ENCODE measurements around the gene MED7. TPM values are rescaled to one million over a fixed set of nuclear protein-coding genes. Genes with fewer than 3 reads are reported as not detected.

The MED7 gene
- total and polyA plus RNA-seq, 5 experiments from 2014 or later: 12.0 to 18.7 (median 18.2) TPM

GRCh38 chr5:157178966-157179365 is 36.3 kb upstream of the MED7 start:
- Mint-ChIP-seq H3K27me3 (no peaks in the 10 kb centered on the region), H3K9me3 (no peaks in the 10 kb centered on the region), H3K36me3 (peaks cover 25 to 28% (median 28%) of the 10 kb centered on the region in 3 donors), H3K27ac (peak overlapping the region; percentile 88 to 100 (median 95)), H3K4me1 (peaks cover 30 to 58% (median 56%) of the 10 kb centered on the region in 4 donors), H3K4me3 (peak overlapping the region; percentile 51 to 100 (median 76))
- POLR2A ChIA-PET: interaction anchor here (0.6 to 36.8 kb wide), 12 partner anchors 11 to 93 kb away, joined by 3 to 990 read pairs (median 4); partner anchors contain the start of genes GARIN3 and MED7
- ATAC-seq (peak; percentile 12 to 42), DNase-seq (peak in 1 of 10 donors; percentile 44)

GRCh38 chr5:157177953-157178352 is 35.3 kb upstream of the MED7 start:
- no peaks in the 10 kb centered on the region for H3K9me3 Mint-ChIP-seq
- H3K4me1 Mint-ChIP-seq: peaks cover 24 to 61% (median 55%) of the 10 kb centered on the region in 4 donors
- peaks cover 16 to 19% (median 19%) of the 10 kb centered on the region in 3 donors for H3K36me3 Mint-ChIP-seq
- no peak for ATAC-seq
- H3K4me3 Mint-ChIP-seq: peak overlapping the region; percentile 2 to 100 (median 72)
- DNase-seq: no peak
- H3K27ac Mint-ChIP-seq: peak overlapping the region; percentile 60 to 100 (median 95)
- H3K27me3 Mint-ChIP-seq: no peaks in the 10 kb centered on the region
- POLR2A ChIA-PET: interaction anchor here (36.8 kb wide), 1 partner anchor 28 kb away, joined by 990 read pairs; no protein-coding TSS in a partner anchor

- ATAC-seq: no peak
- Mint-ChIP-seq H3K27me3 (no peaks in the 10 kb centered on the region), H3K27ac (peak overlapping the region in 9 of 10 donors; percentile 18 to 84 (median 69)), H3K4me3 (peak overlapping the region in 5 of 10 donors; percentile 8 to 48 (median 37)), H3K36me3 (peaks cover 0 to 3% (median 0%) of the 10 kb centered on the region in 3 donors), H3K4me1 (peaks cover 36 to 79% (median 70%) of the 10 kb centered on the region in 4 donors), H3K9me3 (peaks cover 0 to 13% (median 6%) of the 10 kb centered on the region in 9 donors)
- DNase-seq: no peak
- POLR2A ChIA-PET: interaction anchor here (1.2 to 36.8 kb wide), 3 partner anchors 8 to 31 kb away, joined by 3 to 990 read pairs (median 8); no protein-coding TSS in a partner anchor
Measured at GRCh38 chr5:157175071-157175612, 32.5 kb upstream of the MED7 start.

- Mint-ChIP-seq H3K27ac (peak overlapping the region; percentile 47 to 96 (median 86)), H3K4me3 (peak overlapping the region; percentile 54 to 76 (median 73)), H3K36me3 (peaks cover 0 to 5% (median 0%) of the 10 kb centered on the region in 3 donors), H3K27me3 (no peaks in the 10 kb centered on the region), H3K9me3 (peaks cover 0 to 21% (median 6%) of the 10 kb centered on the region in 9 donors), H3K4me1 (peaks cover 23 to 66% (median 60%) of the 10 kb centered on the region in 4 donors)
- peak; percentile 39 to 84 (median 74) for DNase-seq
- peak; percentile 96 to 98 for ATAC-seq
- POLR2A ChIA-PET: interaction anchor here (0.5 to 36.8 kb wide), 10 partner anchors 8 to 96 kb away, joined by 3 to 990 read pairs (median 6); partner anchors contain the start of genes ITK and MED7
Measured at GRCh38 chr5:157172403-157172802, 29.7 kb upstream of the MED7 start.

GRCh38 chr5:157168286-157168685 is 25.6 kb upstream of the MED7 start:
- no peak for DNase-seq
- no peak for ATAC-seq
- Mint-ChIP-seq H3K9me3 (peaks cover 0 to 21% (median 6%) of the 10 kb centered on the region in 9 donors), H3K27me3 (no peaks in the 10 kb centered on the region), H3K4me3 (peak overlapping the region in 1 of 10 donors; percentile 41), H3K4me1 (peaks cover 31 to 74% (median 56%) of the 10 kb centered on the region in 4 donors), H3K36me3 (peaks cover 0 to 5% (median 0%) of the 10 kb centered on the region in 3 donors), H3K27ac (peak overlapping the region in 4 of 10 donors; percentile 16 to 94 (median 74))
- POLR2A ChIA-PET: interaction anchor here (0.9 to 36.8 kb wide), 7 partner anchors 8 to 37 kb away, joined by 3 to 990 read pairs (median 8); partner anchors contain the start of gene ITK

- Mint-ChIP-seq H3K36me3 (peaks cover 0 to 5% (median 0%) of the 10 kb centered on the region in 3 donors), H3K27me3 (no peaks in the 10 kb centered on the region), H3K9me3 (peaks cover 0 to 21% (median 6%) of the 10 kb centered on the region in 9 donors), H3K4me3 (peak overlapping the region; percentile 1 to 82 (median 68)), H3K4me1 (peaks cover 34 to 63% (median 48%) of the 10 kb centered on the region in 4 donors), H3K27ac (peak overlapping the region; percentile 6 to 94 (median 78))
- ATAC-seq (no peak), DNase-seq (no peak)
- POLR2A ChIA-PET: interaction anchor here (0.7 to 36.8 kb wide), 10 partner anchors 9 to 104 kb away, joined by 3 to 990 read pairs (median 4); partner anchors contain the start of gene ITK
Measured at GRCh38 chr5:157167214-157167621, 24.6 kb upstream of the MED7 start.

GRCh38 chr5:157166214-157167213 is 23.8 kb upstream of the MED7 start, which contains the start of gene GARIN3:
GARIN3 (minus strand) TSS chr5:157166264; CDS start chr5:157166168, 96 bp downstream.
- Mint-ChIP-seq H3K4me3 (peak within 1 kb of the TSS in 8 of 10 donors; percentile 6 to 82 (median 60)), H3K36me3 (peaks cover 0 to 5% (median 0%) of the 10 kb centered on the region in 3 donors), H3K4me1 (peaks cover 28 to 56% (median 42%) of the 10 kb centered on the region in 4 donors), H3K27me3 (no peaks in the 10 kb centered on the region), H3K9me3 (peaks cover 0 to 21% (median 6%) of the 10 kb centered on the region in 9 donors), H3K27ac (peak within 1 kb of the TSS in 8 of 10 donors; percentile 10 to 94 (median 74))
- no peak for DNase-seq
- peak in 1 of 2 donors; percentile 59 for ATAC-seq
- POLR2A ChIA-PET: interaction anchor here (0.6 to 36.8 kb wide), 8 partner anchors 9 to 39 kb away, joined by 3 to 990 read pairs (median 6); partner anchors contain the start of gene ITK

- Mint-ChIP-seq H3K9me3 (peaks cover 0 to 18% (median 5%) of the 10 kb centered on the region in 9 donors), H3K27ac (peak overlapping the region in 4 of 10 donors; percentile 19 to 94 (median 57)), H3K27me3 (no peaks in the 10 kb centered on the region), H3K36me3 (peaks cover 0 to 5% (median 0%) of the 10 kb centered on the region in 3 donors), H3K4me1 (peaks cover 25 to 49% (median 39%) of the 10 kb centered on the region in 4 donors), H3K4me3 (peak overlapping the region in 1 of 10 donors; percentile 14)
- ATAC-seq (no peak), DNase-seq (no peak)
- POLR2A ChIA-PET: interaction anchor here (0.6 to 36.8 kb wide), 3 partner anchors 9 to 40 kb away, joined by 3 to 990 read pairs (median 3); no protein-coding TSS in a partner anchor
Measured at GRCh38 chr5:157165668-157166067, 23.0 kb upstream of the MED7 start.

- H3K27me3 Mint-ChIP-seq: no peaks in the 10 kb centered on the region
- peaks cover 0 to 3% (median 0%) of the 10 kb centered on the region in 3 donors for H3K36me3 Mint-ChIP-seq
- H3K4me1 Mint-ChIP-seq: peaks cover 24 to 48% (median 40%) of the 10 kb centered on the region in 4 donors
- H3K27ac Mint-ChIP-seq: peak overlapping the region in 5 of 10 donors; percentile 4 to 94 (median 28)
- H3K4me3 Mint-ChIP-seq: no peak overlapping the region
- POLR2A ChIA-PET: interaction anchor here (0.7 to 36.8 kb wide), 3 partner anchors 11 to 40 kb away, joined by 3 to 990 read pairs (median 4); no protein-coding TSS in a partner anchor
- no peak for DNase-seq
- ATAC-seq: no peak
- peaks cover 0 to 14% (median 2%) of the 10 kb centered on the region in 9 donors for H3K9me3 Mint-ChIP-seq
Measured at GRCh38 chr5:157165261-157165660, 22.6 kb upstream of the MED7 start.

GRCh38 chr5:157164521-157164920 is 21.9 kb upstream of the MED7 start:
- ATAC-seq (no peak), DNase-seq (no peak)
- POLR2A ChIA-PET: interaction anchor here (0.7 to 36.8 kb wide), 3 partner anchors 8 to 41 kb away, joined by 4 to 990 read pairs (median 6); no protein-coding TSS in a partner anchor
- no peaks in the 10 kb centered on the region for H3K27me3 Mint-ChIP-seq
- H3K27ac Mint-ChIP-seq: no peak overlapping the region
- no peak overlapping the region for H3K4me3 Mint-ChIP-seq
- H3K36me3 Mint-ChIP-seq: no peaks in the 10 kb centered on the region
- peaks cover 0 to 7% (median 0%) of the 10 kb centered on the region in 9 donors for H3K9me3 Mint-ChIP-seq
- H3K4me1 Mint-ChIP-seq: peaks cover 27 to 51% (median 47%) of the 10 kb centered on the region in 4 donors

- Mint-ChIP-seq H3K27ac (peak overlapping the region in 5 of 10 donors; percentile 4 to 82 (median 59)), H3K36me3 (no peaks in the 10 kb centered on the region), H3K4me1 (peaks cover 32 to 58% (median 53%) of the 10 kb centered on the region in 4 donors), H3K4me3 (no peak overlapping the region), H3K27me3 (no peaks in the 10 kb centered on the region), H3K9me3 (no peaks in the 10 kb centered on the region)
- DNase-seq: no peak
- POLR2A ChIA-PET: interaction anchor here (0.8 to 3.3 kb wide), 4 partner anchors 10 to 28 kb away, joined by 3 to 16 read pairs (median 4); no protein-coding TSS in a partner anchor
- no peak for ATAC-seq
Measured at GRCh38 chr5:157162919-157163510, 20.4 kb upstream of the MED7 start.

All from naive thymus-derived CD8-positive, alpha-beta T cell (primary cell).